ENCODE measurements around the gene ZBP1. TPM values are rescaled to one million over a fixed set of nuclear protein-coding genes. Genes with fewer than 3 reads are reported as not detected.

ZBP1 gene
- total RNA-seq, 1 experiment from 2014 or later, result not detected

DNA sequence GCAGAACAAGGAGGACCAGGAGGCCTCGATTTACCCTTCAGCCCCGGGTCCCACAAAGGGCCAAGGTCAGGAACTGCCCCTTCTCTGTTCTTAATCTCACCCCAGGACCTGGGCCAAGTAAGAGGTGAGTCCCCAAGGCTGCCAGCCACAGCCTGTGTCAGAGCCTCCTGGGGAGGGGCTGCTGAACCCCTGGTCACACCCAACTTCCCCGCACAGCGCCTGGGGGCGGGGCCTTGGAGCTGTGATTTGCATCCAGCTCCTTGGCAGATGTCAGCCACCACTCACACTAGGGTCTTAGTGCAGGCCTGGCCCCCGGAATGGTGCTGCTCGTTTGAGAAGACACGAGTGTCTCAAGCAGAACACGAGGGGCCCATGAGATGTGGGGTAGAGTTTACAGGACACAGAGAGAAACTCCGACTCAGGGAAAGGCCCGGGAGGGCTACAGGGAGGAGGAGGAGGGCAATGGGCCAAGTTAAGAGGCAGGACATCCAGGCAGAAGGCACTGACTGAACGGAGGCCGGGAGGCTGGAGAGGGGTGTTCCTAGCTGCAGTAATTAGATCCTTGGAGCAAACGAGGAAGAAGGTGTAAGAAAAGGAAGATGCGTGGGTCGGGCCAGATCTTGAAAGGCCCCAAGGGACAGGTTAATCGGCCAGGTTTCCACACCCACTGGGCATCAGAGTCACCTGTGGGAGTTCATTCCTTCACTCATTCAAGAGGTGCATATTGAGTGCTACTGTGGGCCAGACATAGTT, 26.9 kb downstream of the ZBP1 start:
- POLR2A ChIA-PET, result no interaction called here

More for the DNA sequence above, 26.9 kb downstream of the ZBP1 start:
- Histone ChIP-seq H3K79me2 (ENCODE audit: insufficient read depth, low read length) (no peaks in the 10 kb centered on the region), H2AFZ (ENCODE audit: low read depth, low read length, poor library complexity, severe bottlenecking) (no peak overlapping the region), H3K27ac (ENCODE audit: low read depth, low read length) (no peak overlapping the region), H3K9me3 (ENCODE audit: control insufficient read depth in 1 of 2, insufficient read depth in 1 of 2, low read depth in 1 of 2, low read length in 2 of 2) (no peaks in the 10 kb centered on the region), H3K4me1 (ENCODE audit: control insufficient read depth in 1 of 2, insufficient read depth in 2 of 2, low read length in 2 of 2) (peaks cover 0 to 7% of the 10 kb centered on the region in 2 experiments; a peak in 1 of 4 replicates), H3K9ac (ENCODE audit: low read length) (no peak overlapping the region), H3K36me3 (ENCODE audit: control insufficient read depth in 1 of 2, insufficient read depth in 2 of 2, low read length in 2 of 2) (no peaks in the 10 kb centered on the region), H3K9me2 (ENCODE audit: insufficient read depth) (no peaks in the 10 kb centered on the region), H3K27me3 (ENCODE audit: insufficient read depth, low read length) (no peaks in the 10 kb centered on the region), H4K20me1 (ENCODE audit: insufficient read depth) (no peaks in the 10 kb centered on the region), H3K4me2 (ENCODE audit: low read length) (no peak overlapping the region), H3K4me3 (replicated peaks in 1 of 2; ENCODE audit: low read depth in 1 of 2, low read length in 2 of 2) (no peak overlapping the region)
- DNase-seq (ENCODE audit: low read depth, low spot score) (no peak), ATAC-seq (no peak)
- intact Hi-C loops (cut with micrococcal nuclease), result loop anchor here (10.0 kb wide), 3 partner anchors 209 to 1861 kb away; no protein-coding TSS in a partner anchor
- ChIA-PET RAD21 (ENCODE audit: low non-redundant PET in 1 of 2, low total read pairs in 2 of 2, uncharacterized antibody in 2 of 2, unreplicated experiment in 2 of 2) (interaction anchor here in 1 of 2 experiments (0.7 to 1.2 kb wide), 2 partner anchors 80 to 95 kb away, joined by 3 to 5 read pairs; no protein-coding TSS in a partner anchor), CTCF (interaction anchor here (1.2 to 1.6 kb wide), 2 partner anchors 80 to 95 kb away, joined by 4 to 8 read pairs; no protein-coding TSS in a partner anchor)
- BruUV-seq (replicated peaks), result no TSS peak
- TF ChIP-seq FOSL1 (IDR thresholded peaks at IDR 0.05; ENCODE audit: low read depth) (no peak), SIN3A (IDR thresholded peaks at IDR 0.05; ENCODE audit: low read depth) (no peak), SRF (IDR thresholded peaks at IDR 0.05; ENCODE audit: low read depth) (no peak), ELF1 (IDR thresholded peaks at IDR 0.05; ENCODE audit: borderline replicate concordance, low read depth) (no peak), POLR2A (IDR thresholded peaks at IDR 0.05; ENCODE audit: borderline replicate concordance, extremely low read depth, insufficient read depth, insufficient read length) (no peak), ZFX (IDR thresholded peaks at IDR 0.05) (no peak), EGR1 (IDR thresholded peaks at IDR 0.05; ENCODE audit: low read depth) (no peak), EZH2phosphoT487 (IDR thresholded peaks at IDR 0.05; ENCODE audit: borderline replicate concordance) (no peak), TCF7L2 (IDR thresholded peaks at IDR 0.05; ENCODE audit: borderline replicate concordance, extremely low read depth, insufficient read depth, insufficient read length) (no peak), JUND (IDR thresholded peaks at IDR 0.05) (no peak), CBX3 (IDR thresholded peaks at IDR 0.05; ENCODE audit: low read depth) (no peak), EZH2 (IDR thresholded peaks at IDR 0.05) (no peak), SP1 (IDR thresholded peaks at IDR 0.05; ENCODE audit: low read depth) (no peak), YY1 (IDR thresholded peaks at IDR 0.05; ENCODE audit: extremely low read depth, insufficient replicate concordance, low read depth, low read length) (no peak), ZNF274 (IDR thresholded peaks at IDR 0.05; ENCODE audit: low read depth, low read length) (no peak), POLR2AphosphoS5 (IDR thresholded peaks at IDR 0.05; ENCODE audit: low read depth, low read length) (no peak), CEBPB (IDR thresholded peaks at IDR 0.05; ENCODE audit: low read depth) (no peak)
- TF ChIP-seq, protein P1, sequence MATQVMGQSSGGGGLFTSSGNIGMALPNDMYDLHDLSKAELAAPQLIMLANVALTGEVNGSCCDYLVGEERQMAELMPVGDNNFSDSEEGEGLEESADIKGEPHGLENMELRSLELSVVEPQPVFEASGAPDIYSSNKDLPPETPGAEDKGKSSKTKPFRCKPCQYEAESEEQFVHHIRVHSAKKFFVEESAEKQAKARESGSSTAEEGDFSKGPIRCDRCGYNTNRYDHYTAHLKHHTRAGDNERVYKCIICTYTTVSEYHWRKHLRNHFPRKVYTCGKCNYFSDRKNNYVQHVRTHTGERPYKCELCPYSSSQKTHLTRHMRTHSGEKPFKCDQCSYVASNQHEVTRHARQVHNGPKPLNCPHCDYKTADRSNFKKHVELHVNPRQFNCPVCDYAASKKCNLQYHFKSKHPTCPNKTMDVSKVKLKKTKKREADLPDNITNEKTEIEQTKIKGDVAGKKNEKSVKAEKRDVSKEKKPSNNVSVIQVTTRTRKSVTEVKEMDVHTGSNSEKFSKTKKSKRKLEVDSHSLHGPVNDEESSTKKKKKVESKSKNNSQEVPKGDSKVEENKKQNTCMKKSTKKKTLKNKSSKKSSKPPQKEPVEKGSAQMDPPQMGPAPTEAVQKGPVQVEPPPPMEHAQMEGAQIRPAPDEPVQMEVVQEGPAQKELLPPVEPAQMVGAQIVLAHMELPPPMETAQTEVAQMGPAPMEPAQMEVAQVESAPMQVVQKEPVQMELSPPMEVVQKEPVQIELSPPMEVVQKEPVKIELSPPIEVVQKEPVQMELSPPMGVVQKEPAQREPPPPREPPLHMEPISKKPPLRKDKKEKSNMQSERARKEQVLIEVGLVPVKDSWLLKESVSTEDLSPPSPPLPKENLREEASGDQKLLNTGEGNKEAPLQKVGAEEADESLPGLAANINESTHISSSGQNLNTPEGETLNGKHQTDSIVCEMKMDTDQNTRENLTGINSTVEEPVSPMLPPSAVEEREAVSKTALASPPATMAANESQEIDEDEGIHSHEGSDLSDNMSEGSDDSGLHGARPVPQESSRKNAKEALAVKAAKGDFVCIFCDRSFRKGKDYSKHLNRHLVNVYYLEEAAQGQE (IDR thresholded peaks at IDR 0.05; ENCODE audit: low read depth), result no peak
- TF ChIP-seq, protein P2, sequence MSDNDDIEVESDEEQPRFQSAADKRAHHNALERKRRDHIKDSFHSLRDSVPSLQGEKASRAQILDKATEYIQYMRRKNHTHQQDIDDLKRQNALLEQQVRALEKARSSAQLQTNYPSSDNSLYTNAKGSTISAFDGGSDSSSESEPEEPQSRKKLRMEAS (IDR thresholded peaks at IDR 0.05), result no peak

Data from HCT116 (cell line).